Fibroblast of lung (primary cell): Measurements from ENCODE around the gene COL4A2. TPM values are rescaled to one million over a fixed set of nuclear protein-coding genes. Genes with fewer than 3 reads are reported as not detected.

Source experiments
- DNase-seq, 2 donors: peaks; one replicate each; pipeline versions ENCODE4 v3.0.0 to v3.0.0-alpha.2; 2010; ENCODE audit warnings: low read depth in 2 of 2
- H2AFZ ChIP-seq: 2 replicates; pipeline ENCODE4 v1.5.1; 2012; ENCODE audit warnings: low read length, control low read depth, inconsistent platforms
- H3K27ac ChIP-seq: 2 replicates; pipeline ENCODE4 v1.5.1; 2011; ENCODE audit warnings: low read length, control low read depth; ENCODE audit not compliant: insufficient read depth
- H3K27me3 ChIP-seq: 2 replicates; pipeline ENCODE4 v1.5.1; 2011; ENCODE audit warnings: mild to moderate bottlenecking, low read length; ENCODE audit not compliant: control insufficient read depth, insufficient read depth
- H3K36me3 ChIP-seq: 2 replicates; pipeline ENCODE4 v1.5.1; 2011; ENCODE audit warnings: low read length; ENCODE audit not compliant: control insufficient read depth, insufficient read depth
- H3K4me1 ChIP-seq: 2 replicates; pipeline ENCODE4 v1.5.1; 2011; ENCODE audit warnings: low read length; ENCODE audit not compliant: control insufficient read depth, insufficient read depth; ENCODE audit errors: extremely low read depth
- H3K4me2 ChIP-seq: 2 replicates; pipeline ENCODE4 v1.5.1; 2011; ENCODE audit warnings: low read length, control low read depth; ENCODE audit not compliant: insufficient read depth; ENCODE audit errors: extremely low read depth
- H3K4me3 ChIP-seq, 4 experiments: fragments of 200-600 bp in 1 of 4; sonication (generic) in 1 of 4; replicated peaks in 1 of 4; 2 replicates each; pipeline ENCODE4 v1.5.1; 2011 to 2016; ENCODE audit warnings: low read length in 4 of 4, low read depth in 3 of 4, mild to moderate bottlenecking in 3 of 4, control low read depth in 2 of 4, inconsistent platforms in 1 of 4, mixed read lengths in 1 of 4; ENCODE audit not compliant: insufficient read depth in 1 of 4; ENCODE audit errors: control extremely low read depth in 1 of 4
- H3K79me2 ChIP-seq: 2 replicates; pipeline ENCODE4 v1.5.1; 2012; ENCODE audit warnings: mild to moderate bottlenecking, low read length, inconsistent platforms; ENCODE audit not compliant: control insufficient read depth, insufficient read depth
- H3K9ac ChIP-seq: 2 replicates; pipeline ENCODE4 v1.5.1; 2011; ENCODE audit warnings: mild to moderate bottlenecking, low read length, control low read depth; ENCODE audit not compliant: insufficient read depth
- H3K9me3 ChIP-seq: 2 replicates; pipeline ENCODE4 v1.5.1; 2012; ENCODE audit warnings: low read depth, low read length; ENCODE audit not compliant: control insufficient read depth, insufficient read depth
- H4K20me1 ChIP-seq: 2 replicates; pipeline ENCODE4 v1.5.1; 2011; ENCODE audit warnings: low read length; ENCODE audit not compliant: control insufficient read depth, insufficient read depth; ENCODE audit errors: extremely low read depth
- CTCF ChIP-seq, 2 donors: IDR thresholded peaks in 1 of 2; conservative IDR thresholded peaks in 1 of 2; 1 replicate in 1 of 2; 2 replicates in 1 of 2; pipeline ENCODE4 v1.5.1; 2011 to 2012; ENCODE audit warnings: low read length in 2 of 2, control low read depth in 1 of 2, inconsistent platforms in 1 of 2, low read depth in 1 of 2, mild to moderate bottlenecking in 1 of 2
- EZH2 ChIP-seq: IDR thresholded peaks from 2 replicates; pipeline ENCODE4 v1.5.1; 2012; ENCODE audit warnings: low read length, control low read depth, mild to moderate bottlenecking; ENCODE audit errors: missing control alignments
- polyA plus RNA-seq, 2 donors: library from polyadenylated mRNA; depleted of rRNA in 1 of 2; stranded (reverse) in 1 of 2; unstranded in 1 of 2; fragments of >200 nt; gene quantifications; 2 replicates each; pipeline ENCODE4 v1.2.1, GENCODE V29; 2011 to 2012; ENCODE audit warnings: missing spikeins in 1 of 2
- total RNA-seq: library from RNA; depleted of rRNA; stranded (reverse); fragments of >200 nt; gene quantifications from 2 replicates; pipeline ENCODE4 v1.2.1, GENCODE V29; 2014

COL4A2 gene
- total and polyA plus RNA-seq, 2 donors (not counting 1 experiment from before 2014, with no cell fraction given): 93.1 to 463 TPM

GRCh38 chr13:110342474-110342873 lies 35.4 kb downstream of the COL4A2 start:
- no peak overlapping the region for H3K4me2 ChIP-seq
- H3K36me3 ChIP-seq: no peaks in the 10 kb centered on the region
- H3K9me3 ChIP-seq: no peaks in the 10 kb centered on the region
- H3K79me2 ChIP-seq: peaks cover 39% of the 10 kb centered on the region
- H3K27ac ChIP-seq: no peak overlapping the region
- DNase-seq: no peak
- no peak for TF ChIP-seq CTCF (conservative IDR thresholded peaks at IDR 0.05 in 1 of 2, IDR thresholded peaks at IDR 0.05 in 1 of 2; ENCODE audit: low read depth in 1 of 2, low read length in 2 of 2)
- no peak for TF ChIP-seq EZH2
- no peak overlapping the region for H3K9ac ChIP-seq
- no peak overlapping the region for H2AFZ ChIP-seq
- peaks cover 41% of the 10 kb centered on the region for H3K4me1 ChIP-seq
- no peaks in the 10 kb centered on the region for H4K20me1 ChIP-seq
- H3K4me3 ChIP-seq: no peak overlapping the region
- H3K27me3 ChIP-seq: no peaks in the 10 kb centered on the region

GRCh38 chr13:110343241-110343865 lies 36.3 kb downstream of the COL4A2 start:
- H3K9me3 ChIP-seq: no peaks in the 10 kb centered on the region
- peaks cover 33% of the 10 kb centered on the region for H3K79me2 ChIP-seq
- DNase-seq: peak in 1 of 2 donors; percentile 87
- no peaks in the 10 kb centered on the region for H4K20me1 ChIP-seq
- H3K4me3 ChIP-seq: no peak overlapping the region
- H3K4me1 ChIP-seq: peaks cover 39% of the 10 kb centered on the region
- H2AFZ ChIP-seq: no peak overlapping the region
- no peak for TF ChIP-seq EZH2
- no peak overlapping the region for H3K4me2 ChIP-seq
- H3K27ac ChIP-seq: no peak overlapping the region
- no peaks in the 10 kb centered on the region for H3K36me3 ChIP-seq
- no peak overlapping the region for H3K9ac ChIP-seq
- H3K27me3 ChIP-seq: no peaks in the 10 kb centered on the region

GRCh38 chr13:110344320-110344719 lies 37.2 kb downstream of the COL4A2 start:
- DNase-seq: no peak
- no peak overlapping the region for H3K27ac ChIP-seq
- no peaks in the 10 kb centered on the region for H4K20me1 ChIP-seq
- TF ChIP-seq EZH2 (no peak), CTCF (conservative IDR thresholded peaks at IDR 0.05 in 1 of 2, IDR thresholded peaks at IDR 0.05 in 1 of 2; ENCODE audit: low read depth in 1 of 2, low read length in 2 of 2) (no peak)
- peaks cover 39% of the 10 kb centered on the region for H3K79me2 ChIP-seq
- no peaks in the 10 kb centered on the region for H3K36me3 ChIP-seq
- no peak overlapping the region for H3K4me3 ChIP-seq
- H3K9me3 ChIP-seq: no peaks in the 10 kb centered on the region
- peaks cover 34% of the 10 kb centered on the region for H3K4me1 ChIP-seq
- no peak overlapping the region for H3K4me2 ChIP-seq
- H3K9ac ChIP-seq: no peak overlapping the region
- H2AFZ ChIP-seq: no peak overlapping the region
- H3K27me3 ChIP-seq: no peaks in the 10 kb centered on the region
